Epithelial cell of proximal tubule (primary cell): Measurements from ENCODE around the gene ACSS1. TPM values are rescaled to one million over a fixed set of nuclear protein-coding genes. Genes with fewer than 3 reads are reported as not detected.
A peak's percentile ranks its signal among the peaks of the same experiment; 100 is the strongest.

Experiments used
- DNase-seq: peaks from one replicate; pipeline ENCODE4 v3.0.0-alpha.2; 2011; ENCODE audit warnings: low read depth
- H3K4me3 ChIP-seq: 2 replicates; pipeline ENCODE4 v1.5.1; 2011; ENCODE audit warnings: low read depth, mild to moderate bottlenecking, low read length
- CTCF ChIP-seq: conservative IDR thresholded peaks from 2 replicates; pipeline ENCODE4 v1.5.1; 2012; ENCODE audit warnings: low read depth, mild to moderate bottlenecking, low read length
- total RNA-seq: library from RNA; depleted of rRNA; stranded (reverse); fragments of >200 nt; gene quantifications from 2 replicates; pipeline ENCODE4 v1.2.3, GENCODE V29; 2015

Gene ACSS1
- total RNA-seq, 1 donor from 2014 or later = 3.9 TPM

GRCh38 chr20:25078662-25079061 is 20.7 kb upstream of the ACSS1 start:
- no peak overlapping the region for H3K4me3 ChIP-seq
- DNase-seq = no peak
- TF ChIP-seq CTCF = no peak

- DNase-seq = no peak
- H3K4me3 ChIP-seq = peak overlapping the region; percentile 25
- no peak for TF ChIP-seq CTCF
These were observed 19.8 kb upstream of the ACSS1 start for GRCh38 chr20:25077610-25078169.

GRCh38 chr20:25076731-25077609 is 19.0 kb upstream of the ACSS1 start:
- peak overlapping the region; percentile 25 for H3K4me3 ChIP-seq
- peak; percentile 62 for TF ChIP-seq CTCF

GRCh38 chr20:25076201-25076600 is 18.3 kb upstream of the ACSS1 start:
- no peak for TF ChIP-seq CTCF
- DNase-seq = no peak
- H3K4me3 ChIP-seq = no peak overlapping the region

More at GRCh38 chr20:25076731-25077609, 19.0 kb upstream of the ACSS1 start:
- DNase-seq = peak; percentile 31

GRCh38 chr20:25073544-25073943 is 15.6 kb upstream of the ACSS1 start:
- DNase-seq = no peak
- H3K4me3 ChIP-seq = no peak overlapping the region
- TF ChIP-seq CTCF = no peak

GRCh38 chr20:25072226-25072811 is 14.4 kb upstream of the ACSS1 start:
- no peak for TF ChIP-seq CTCF
- no peak for DNase-seq

More at GRCh38 chr20:25072226-25072811, 14.4 kb upstream of the ACSS1 start:
- H3K4me3 ChIP-seq = no peak overlapping the region
